ENCODE results near the gene PSMC5.

PSMC5 gene

DNA sequence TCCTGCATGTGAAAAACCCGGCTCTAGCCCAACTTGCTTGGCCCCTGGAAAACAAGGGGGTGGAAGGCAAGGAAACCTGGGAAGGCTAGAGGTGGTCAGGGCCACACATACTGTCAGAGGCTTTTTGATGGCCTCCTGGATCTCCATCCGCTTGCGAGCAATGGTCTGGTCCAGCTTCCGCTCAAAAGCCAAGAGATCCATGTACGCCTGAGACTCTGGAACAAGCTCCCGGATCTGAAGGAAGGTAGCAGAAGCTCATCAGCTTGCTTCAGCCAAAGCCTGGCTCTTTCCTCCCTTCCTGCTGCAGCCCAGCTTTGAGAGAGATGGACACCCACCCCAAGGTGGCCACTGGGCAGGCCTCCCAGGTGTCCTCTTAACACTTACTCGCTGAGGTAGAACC is 9.6 kb downstream of the PSMC5 start:
- Histone ChIP-seq H3K36me3 (ENCODE audit: insufficient read depth, low read length) (peaks cover 77% of the 10 kb centered on the region), H3K4me2 (ENCODE audit: insufficient read depth, low read length) (no peak overlapping the region), H2AFZ (ENCODE audit: low read depth, low read length) (no peak overlapping the region), H3K27me3 (ENCODE audit: insufficient read depth, low read length, poor library complexity) (no peaks in the 10 kb centered on the region), H3K27ac (ENCODE audit: low read length) (no peak overlapping the region), H3K9ac (ENCODE audit: low read depth, low read length) (no peak overlapping the region), H4K20me1 (ENCODE audit: insufficient read depth, low read length) (peaks cover 60% of the 10 kb centered on the region), H3K4me1 (ENCODE audit: insufficient read depth, low read length) (peaks cover 27% of the 10 kb centered on the region), H3K9me3 (ENCODE audit: insufficient read depth, low read length, severe bottlenecking) (no peaks in the 10 kb centered on the region), H3K4me3 (ENCODE audit: low read depth in 1 of 2, low read length in 2 of 2) (no peak overlapping the region), H3K79me2 (ENCODE audit: insufficient read depth, low read length) (peaks cover 57% of the 10 kb centered on the region)
- ATAC-seq (ENCODE audit: insufficient read depth, low read depth) (no peak), DNase-seq (no peak)
- TF ChIP-seq EZH2 (IDR thresholded peaks at IDR 0.05; ENCODE audit: borderline replicate concordance, low read depth, low read length, severe bottlenecking) = no peak
- TF ChIP-seq, protein P1, sequence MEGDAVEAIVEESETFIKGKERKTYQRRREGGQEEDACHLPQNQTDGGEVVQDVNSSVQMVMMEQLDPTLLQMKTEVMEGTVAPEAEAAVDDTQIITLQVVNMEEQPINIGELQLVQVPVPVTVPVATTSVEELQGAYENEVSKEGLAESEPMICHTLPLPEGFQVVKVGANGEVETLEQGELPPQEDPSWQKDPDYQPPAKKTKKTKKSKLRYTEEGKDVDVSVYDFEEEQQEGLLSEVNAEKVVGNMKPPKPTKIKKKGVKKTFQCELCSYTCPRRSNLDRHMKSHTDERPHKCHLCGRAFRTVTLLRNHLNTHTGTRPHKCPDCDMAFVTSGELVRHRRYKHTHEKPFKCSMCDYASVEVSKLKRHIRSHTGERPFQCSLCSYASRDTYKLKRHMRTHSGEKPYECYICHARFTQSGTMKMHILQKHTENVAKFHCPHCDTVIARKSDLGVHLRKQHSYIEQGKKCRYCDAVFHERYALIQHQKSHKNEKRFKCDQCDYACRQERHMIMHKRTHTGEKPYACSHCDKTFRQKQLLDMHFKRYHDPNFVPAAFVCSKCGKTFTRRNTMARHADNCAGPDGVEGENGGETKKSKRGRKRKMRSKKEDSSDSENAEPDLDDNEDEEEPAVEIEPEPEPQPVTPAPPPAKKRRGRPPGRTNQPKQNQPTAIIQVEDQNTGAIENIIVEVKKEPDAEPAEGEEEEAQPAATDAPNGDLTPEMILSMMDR (IDR thresholded peaks at IDR 0.05; ENCODE audit: borderline replicate concordance, extremely low read depth, low read length, poor library complexity, severe bottlenecking) = no peak

DNA sequence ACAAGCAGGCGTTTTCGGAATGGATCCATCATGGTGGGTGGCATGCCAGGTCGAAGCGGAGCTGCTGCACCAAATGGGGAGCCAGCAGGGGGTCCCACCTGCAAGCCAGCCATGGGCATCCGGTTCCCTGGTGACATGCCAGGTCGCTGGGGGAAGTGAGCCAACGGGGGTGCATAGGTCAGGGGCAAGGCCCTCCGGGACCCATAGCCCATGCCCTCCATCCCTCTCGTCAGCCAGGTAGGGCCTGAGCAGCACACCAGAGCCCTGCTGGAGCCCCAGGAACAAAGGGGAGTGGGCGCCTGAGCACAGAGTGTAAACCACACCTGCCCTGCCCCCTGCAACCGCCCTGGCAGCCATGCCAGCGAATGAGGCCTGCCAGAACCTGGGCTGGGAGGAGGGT is 10.2 kb downstream of the PSMC5 start:
- Histone ChIP-seq H2AFZ (ENCODE audit: low read depth, low read length) (no peak overlapping the region), H3K27me3 (ENCODE audit: insufficient read depth, low read length, poor library complexity) (no peaks in the 10 kb centered on the region), H3K4me2 (ENCODE audit: insufficient read depth, low read length) (0 out of 2 replicates have a peak overlapping the region, but pooled peaks have one; percentile 12), H3K27ac (ENCODE audit: low read length) (peak overlapping the region; percentile 23; the same call in 1 of the 2 replicates), H3K4me3 (ENCODE audit: low read depth in 1 of 2, low read length in 2 of 2) (no peak overlapping the region), H3K79me2 (ENCODE audit: insufficient read depth, low read length) (peaks cover 64% of the 10 kb centered on the region), H3K36me3 (ENCODE audit: insufficient read depth, low read length) (peaks cover 70% of the 10 kb centered on the region), H3K9ac (ENCODE audit: low read depth, low read length) (no peak overlapping the region), H3K4me1 (ENCODE audit: insufficient read depth, low read length) (peaks cover 27% of the 10 kb centered on the region), H3K9me3 (ENCODE audit: insufficient read depth, low read length, severe bottlenecking) (no peaks in the 10 kb centered on the region), H4K20me1 (ENCODE audit: insufficient read depth, low read length) (peaks cover 64% of the 10 kb centered on the region)
- TF ChIP-seq, protein P1 (IDR thresholded peaks at IDR 0.05; ENCODE audit: borderline replicate concordance, extremely low read depth, low read length, poor library complexity, severe bottlenecking) = no peak
- TF ChIP-seq EZH2 (IDR thresholded peaks at IDR 0.05; ENCODE audit: borderline replicate concordance, low read depth, low read length, severe bottlenecking) = no peak
- ATAC-seq (ENCODE audit: insufficient read depth, low read depth) (no peak), DNase-seq (no peak)

DNA sequence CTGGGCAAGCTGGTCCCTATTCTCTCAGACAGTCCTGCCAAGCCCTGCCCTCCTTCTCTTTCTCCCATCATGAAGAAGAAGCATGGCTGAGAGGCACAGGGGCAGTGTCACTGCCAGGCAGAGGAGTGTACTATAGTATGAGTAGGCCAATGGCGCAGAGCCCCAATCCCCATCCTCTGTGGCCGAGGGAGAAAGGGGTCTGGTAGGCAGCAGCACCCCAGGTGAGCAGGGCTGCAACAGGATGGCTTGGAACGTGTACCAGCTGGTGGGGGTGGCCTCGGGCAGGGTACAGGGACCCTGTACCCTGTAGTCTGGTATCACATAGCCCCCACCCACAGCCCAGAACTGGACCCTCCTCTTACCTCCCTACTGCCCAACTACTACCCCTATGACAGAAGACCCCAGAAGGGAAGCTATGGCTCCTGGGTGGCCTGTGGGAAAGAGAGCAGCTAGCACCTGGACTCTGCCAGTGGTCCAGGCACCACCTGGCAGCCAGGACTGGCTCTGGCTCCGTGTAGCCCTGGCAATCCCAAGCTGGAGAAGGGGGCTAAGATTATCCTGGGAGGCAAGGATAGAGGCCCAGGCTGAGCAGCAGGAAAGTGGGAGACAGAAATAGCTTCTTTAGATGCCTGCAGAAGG is 10.8 kb downstream of the PSMC5 start:
- Histone ChIP-seq H4K20me1 (ENCODE audit: insufficient read depth, low read length) (peaks cover 64% of the 10 kb centered on the region), H2AFZ (ENCODE audit: low read depth, low read length) (no peak overlapping the region), H3K4me1 (ENCODE audit: insufficient read depth, low read length) (peaks cover 27% of the 10 kb centered on the region), H3K36me3 (ENCODE audit: insufficient read depth, low read length) (peaks cover 64% of the 10 kb centered on the region), H3K9me3 (ENCODE audit: insufficient read depth, low read length, severe bottlenecking) (no peaks in the 10 kb centered on the region), H3K9ac (ENCODE audit: low read depth, low read length) (no peak overlapping the region), H3K27ac (ENCODE audit: low read length) (peak overlapping the region; percentile 23; the same call in 1 of the 2 replicates), H3K79me2 (ENCODE audit: insufficient read depth, low read length) (peaks cover 66% of the 10 kb centered on the region), H3K4me3 (ENCODE audit: low read depth in 1 of 2, low read length in 2 of 2) (no peak overlapping the region), H3K4me2 (ENCODE audit: insufficient read depth, low read length) (peak overlapping the region; percentile 37; the same call in 1 of the 2 replicates), H3K27me3 (ENCODE audit: insufficient read depth, low read length, poor library complexity) (no peaks in the 10 kb centered on the region)
- TF ChIP-seq, protein P1 (IDR thresholded peaks at IDR 0.05; ENCODE audit: borderline replicate concordance, extremely low read depth, low read length, poor library complexity, severe bottlenecking) = no peak
- no peak for TF ChIP-seq EZH2 (IDR thresholded peaks at IDR 0.05; ENCODE audit: borderline replicate concordance, low read depth, low read length, severe bottlenecking)
- ATAC-seq (ENCODE audit: insufficient read depth, low read depth) (no peak), DNase-seq (no peak)

All from DND-41 (cell line).